ENCODE data around the gene ERCC1.

The ERCC1 gene

DNA sequence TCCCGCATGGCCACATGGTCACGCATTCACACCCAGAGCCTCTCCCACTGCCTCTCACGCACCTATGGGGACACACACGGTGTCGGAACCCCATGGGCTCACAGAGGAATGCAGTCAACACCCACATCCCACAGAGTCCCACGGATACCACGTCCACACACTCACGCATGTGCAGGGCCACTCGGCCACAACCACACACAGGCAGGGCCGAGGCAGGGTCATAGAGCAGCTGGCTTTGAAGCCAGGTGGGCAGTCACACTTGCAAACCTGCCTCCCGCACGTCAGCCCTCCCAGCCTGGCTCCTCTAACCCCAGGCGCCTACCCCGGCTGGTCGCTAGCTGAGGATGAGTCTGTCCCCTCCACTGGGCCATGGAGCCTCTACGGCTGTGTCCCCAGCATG, 61.4 kb downstream of the ERCC1 start:
- no peak for DNase-seq

DNA sequence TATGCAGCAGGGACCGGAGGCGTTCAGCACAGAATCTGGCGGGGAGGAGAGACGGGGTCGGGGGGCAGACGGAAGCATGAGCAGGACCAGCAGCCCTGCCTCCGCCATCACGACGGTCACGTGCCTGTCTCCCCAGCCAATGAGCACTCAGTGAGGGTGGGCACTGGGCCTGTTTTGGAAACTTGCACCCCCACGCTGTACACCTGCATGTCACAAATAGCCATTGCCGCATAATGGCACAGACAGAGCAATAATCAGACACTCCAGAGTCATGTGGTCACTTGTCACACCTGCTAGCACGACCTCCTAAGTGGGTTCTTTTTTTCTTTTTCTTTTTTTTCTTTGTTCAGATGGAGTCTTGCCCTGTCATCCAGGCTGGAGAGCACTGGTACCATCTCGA, 62.1 kb downstream of the ERCC1 start:
- DNase-seq = no peak

DNA sequence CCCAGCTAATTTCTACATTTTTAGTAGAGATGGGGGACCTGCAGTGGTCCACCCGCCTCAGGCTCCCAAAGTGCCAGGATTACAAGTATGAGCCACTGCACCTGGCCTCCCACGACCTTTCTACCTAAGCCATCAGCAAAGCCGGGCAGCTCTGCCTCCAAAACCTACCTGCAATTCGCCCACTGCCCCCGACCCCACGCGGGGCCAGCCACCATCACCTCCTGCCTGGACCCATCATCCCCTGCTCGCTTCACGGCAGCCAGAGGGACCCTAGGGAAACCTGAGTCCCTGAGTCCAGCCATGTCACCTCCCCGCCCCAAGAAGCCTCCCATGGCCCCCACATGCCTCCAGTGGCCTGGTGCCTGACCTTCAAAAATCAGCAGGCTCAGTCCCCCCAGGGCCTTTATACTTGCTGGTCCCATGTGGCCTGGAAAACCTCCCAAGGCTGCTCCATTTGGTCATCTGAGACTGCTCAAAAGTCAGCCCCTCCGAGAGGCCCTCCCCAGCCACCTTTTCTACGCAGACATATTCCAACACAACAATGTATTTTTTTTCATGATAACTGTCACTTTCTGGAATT, 65.4 kb downstream of the ERCC1 start:
- no peak for DNase-seq

DNA sequence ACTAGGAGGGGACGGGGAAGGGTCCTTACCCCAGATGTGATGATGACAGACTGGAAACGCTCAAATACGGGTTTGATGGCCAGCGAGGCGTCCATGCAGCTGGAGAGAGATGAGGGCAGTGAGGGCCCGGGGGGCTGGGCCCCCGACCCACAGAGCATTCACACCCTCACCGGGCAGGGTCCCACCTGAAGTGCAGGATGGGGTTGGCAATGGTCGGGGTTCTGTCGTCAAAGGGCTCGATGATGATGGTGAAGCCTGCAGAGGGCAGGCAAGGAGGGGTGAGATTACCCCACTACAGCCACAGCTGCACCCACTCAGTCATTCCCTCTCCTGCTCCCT, 66.3 kb downstream of the ERCC1 start:
- DNase-seq = no peak
